Measurements from ENCODE around the gene NMT2. TPM values are rescaled to one million over a fixed set of nuclear protein-coding genes. Genes with fewer than 3 reads are reported as not detected.

Gene NMT2
- total RNA-seq, 1 donor from 2014 or later: 12.4 TPM

DNA sequence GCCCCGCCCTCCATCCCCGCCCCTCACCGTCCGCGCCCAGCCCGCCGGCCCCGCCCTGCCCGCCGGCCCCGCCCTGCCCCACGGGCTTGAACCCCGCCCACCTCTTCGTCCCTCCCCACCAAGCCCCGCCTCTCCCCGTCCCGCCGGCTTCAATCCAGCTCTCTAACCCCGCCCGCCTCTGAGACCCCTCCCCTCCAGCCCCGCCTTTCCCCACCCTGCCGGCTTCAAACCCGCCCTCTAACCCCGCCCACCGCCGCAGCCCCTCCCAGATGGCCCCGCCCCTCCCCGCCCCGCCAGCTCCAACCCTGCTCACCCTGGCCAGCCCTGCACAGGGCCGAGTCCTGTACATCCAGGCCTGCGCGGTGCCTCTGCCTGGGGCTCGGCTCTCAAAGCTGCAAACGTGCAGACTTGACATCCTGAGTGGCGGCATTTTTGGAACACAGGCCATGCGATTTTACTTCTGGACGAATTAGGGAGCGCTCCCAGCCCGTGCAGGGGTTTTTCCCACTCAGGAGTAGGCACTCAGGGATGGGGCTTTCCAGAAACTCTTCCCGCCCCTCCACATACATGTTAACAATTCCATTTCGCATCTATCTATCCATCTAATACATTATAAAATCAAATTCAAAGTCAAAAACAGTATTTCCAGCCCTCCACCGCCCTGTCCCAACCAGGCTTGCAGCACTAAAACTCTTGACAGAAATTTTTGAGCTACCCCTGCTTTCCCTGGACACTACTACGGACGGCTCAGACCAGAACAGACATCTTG is 477 bp upstream of the NMT2 start:
- Histone ChIP-seq H3K4me1 (peaks cover 49% of the 10 kb centered on the region), H3K9me3 (replicated peaks) (no peaks in the 10 kb centered on the region), H3K27me3 (ENCODE audit: low read depth) (no peaks in the 10 kb centered on the region), H3K4me3 (peak overlapping the region; percentile 55), H3K36me3 (no peaks in the 10 kb centered on the region), H3K27ac (replicated peaks) (peak overlapping the region; percentile 89)
- TF ChIP-seq, protein P1, sequence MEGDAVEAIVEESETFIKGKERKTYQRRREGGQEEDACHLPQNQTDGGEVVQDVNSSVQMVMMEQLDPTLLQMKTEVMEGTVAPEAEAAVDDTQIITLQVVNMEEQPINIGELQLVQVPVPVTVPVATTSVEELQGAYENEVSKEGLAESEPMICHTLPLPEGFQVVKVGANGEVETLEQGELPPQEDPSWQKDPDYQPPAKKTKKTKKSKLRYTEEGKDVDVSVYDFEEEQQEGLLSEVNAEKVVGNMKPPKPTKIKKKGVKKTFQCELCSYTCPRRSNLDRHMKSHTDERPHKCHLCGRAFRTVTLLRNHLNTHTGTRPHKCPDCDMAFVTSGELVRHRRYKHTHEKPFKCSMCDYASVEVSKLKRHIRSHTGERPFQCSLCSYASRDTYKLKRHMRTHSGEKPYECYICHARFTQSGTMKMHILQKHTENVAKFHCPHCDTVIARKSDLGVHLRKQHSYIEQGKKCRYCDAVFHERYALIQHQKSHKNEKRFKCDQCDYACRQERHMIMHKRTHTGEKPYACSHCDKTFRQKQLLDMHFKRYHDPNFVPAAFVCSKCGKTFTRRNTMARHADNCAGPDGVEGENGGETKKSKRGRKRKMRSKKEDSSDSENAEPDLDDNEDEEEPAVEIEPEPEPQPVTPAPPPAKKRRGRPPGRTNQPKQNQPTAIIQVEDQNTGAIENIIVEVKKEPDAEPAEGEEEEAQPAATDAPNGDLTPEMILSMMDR (IDR thresholded peaks at IDR 0.05; ENCODE audit: borderline replicate concordance): no peak
- DNase-seq: peak; percentile 96
- intact Hi-C loops (cut with micrococcal nuclease): no loop called here

DNA sequence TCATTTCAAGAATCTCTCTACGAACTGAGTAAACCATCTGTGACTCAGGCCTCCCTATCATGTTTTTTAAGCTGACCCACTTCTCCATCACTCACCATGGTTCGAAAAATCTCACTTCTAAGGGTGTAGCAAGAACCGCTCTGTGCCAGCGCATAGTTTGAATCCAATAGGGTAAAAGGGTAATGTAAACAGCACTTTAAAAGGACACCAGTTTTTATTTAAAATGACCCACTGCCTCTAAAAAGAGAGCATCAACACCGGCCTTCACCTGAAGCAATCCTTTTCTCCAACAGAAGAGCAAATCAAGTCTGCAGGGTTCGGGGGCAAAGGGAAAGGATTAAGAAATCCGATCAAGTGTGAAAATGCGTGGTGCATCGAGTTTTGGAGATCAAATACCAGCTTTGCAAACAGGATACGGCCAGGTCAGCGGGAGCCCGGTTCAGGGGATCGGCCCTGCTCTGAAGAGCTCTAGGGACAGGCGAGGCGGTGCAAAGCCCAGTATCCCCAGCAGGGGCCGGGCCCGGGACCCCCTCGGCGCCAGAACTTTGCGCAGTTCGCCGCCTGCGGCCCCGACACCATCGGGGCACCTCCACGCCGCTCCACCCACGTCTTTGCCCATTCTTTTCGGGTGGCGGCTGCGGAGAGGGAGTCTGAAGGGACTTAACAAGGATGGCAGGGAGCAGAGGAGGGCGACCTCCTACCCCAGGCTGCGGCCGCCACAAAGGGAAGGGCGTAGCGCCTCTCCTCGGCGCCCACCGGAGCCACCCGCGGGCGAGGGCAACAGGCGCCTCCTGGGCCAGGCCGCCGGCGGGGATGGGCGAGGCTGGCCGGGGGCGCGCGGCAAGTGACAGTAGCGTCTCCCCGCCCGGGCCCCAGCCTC is 842 bp downstream of the NMT2 start:
- Histone ChIP-seq H3K36me3 (no peaks in the 10 kb centered on the region), H3K27me3 (ENCODE audit: low read depth) (no peaks in the 10 kb centered on the region), H3K9me3 (replicated peaks) (no peaks in the 10 kb centered on the region), H3K4me3 (peak overlapping the region; percentile 98), H3K4me1 (peaks cover 60% of the 10 kb centered on the region), H3K27ac (replicated peaks) (peak overlapping the region; percentile 97)
- TF ChIP-seq, protein P1 (IDR thresholded peaks at IDR 0.05; ENCODE audit: borderline replicate concordance): peak; percentile 61
- intact Hi-C loops (cut with micrococcal nuclease): no loop called here
- peak; percentile 46 for DNase-seq

DNA sequence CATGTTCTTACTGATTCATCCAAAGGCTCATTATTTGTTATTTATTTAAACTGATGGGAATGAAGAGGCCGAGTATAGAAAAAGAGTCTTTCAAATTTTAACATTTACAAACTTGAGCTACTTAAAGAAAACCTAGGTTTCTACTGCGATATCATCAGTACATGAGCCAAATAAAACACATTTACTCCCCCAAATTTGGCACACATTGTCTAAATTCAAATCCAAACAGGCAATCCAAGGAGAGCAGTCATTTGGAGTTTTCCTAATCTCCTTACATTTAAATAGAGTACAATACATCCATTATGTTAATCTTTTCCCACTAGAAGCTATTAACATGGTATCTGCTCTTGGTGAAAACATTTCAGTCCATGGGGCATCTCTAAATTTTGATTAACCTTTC is 2.2 kb downstream of the NMT2 start:
- peak overlapping the region; percentile 97 for H3K27ac ChIP-seq (replicated peaks)
- no peaks in the 10 kb centered on the region for H3K36me3 ChIP-seq
- H3K27me3 ChIP-seq (ENCODE audit: low read depth): no peaks in the 10 kb centered on the region
- DNase-seq: no peak
- peaks cover 61% of the 10 kb centered on the region for H3K4me1 ChIP-seq
- no peaks in the 10 kb centered on the region for H3K9me3 ChIP-seq (replicated peaks)
- intact Hi-C loops (cut with micrococcal nuclease): no loop called here
- TF ChIP-seq, protein P1 (IDR thresholded peaks at IDR 0.05; ENCODE audit: borderline replicate concordance): no peak
- H3K4me3 ChIP-seq: peak overlapping the region; percentile 98

DNA sequence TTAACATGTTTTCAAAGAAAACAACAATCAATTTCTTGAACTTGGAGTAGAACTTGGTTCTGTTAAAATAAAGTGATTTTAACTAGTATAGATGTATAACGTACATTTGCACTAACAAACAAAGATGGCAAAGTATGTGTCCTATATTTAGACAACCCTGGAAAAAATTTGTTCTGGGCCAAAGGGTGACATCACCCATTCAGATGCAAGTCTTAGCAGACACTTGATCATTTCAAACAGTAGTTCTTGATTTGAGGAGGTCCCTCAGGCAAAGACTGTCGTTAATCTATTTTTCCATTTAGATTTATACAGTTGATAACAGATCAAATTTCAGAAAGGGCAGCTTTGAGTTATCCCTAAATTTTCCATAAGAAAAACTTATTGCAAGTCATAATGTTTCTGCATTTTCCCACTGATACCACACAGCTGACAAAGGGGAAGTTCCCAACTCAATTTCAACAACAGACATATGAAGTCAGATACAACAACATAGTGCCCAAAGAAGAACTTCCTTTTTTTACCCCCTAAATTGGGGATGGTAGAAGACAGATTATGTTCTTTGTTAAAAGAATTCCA is 5.2 kb downstream of the NMT2 start:
- intact Hi-C loops (cut with micrococcal nuclease): no loop called here
- TF ChIP-seq, protein P1 (IDR thresholded peaks at IDR 0.05; ENCODE audit: borderline replicate concordance): no peak
- Histone ChIP-seq H3K27me3 (ENCODE audit: low read depth) (no peaks in the 10 kb centered on the region), H3K36me3 (no peaks in the 10 kb centered on the region), H3K4me1 (peaks cover 53% of the 10 kb centered on the region), H3K4me3 (no peak overlapping the region), H3K27ac (replicated peaks) (no peak overlapping the region), H3K9me3 (replicated peaks) (no peaks in the 10 kb centered on the region)
- DNase-seq: no peak

DNA sequence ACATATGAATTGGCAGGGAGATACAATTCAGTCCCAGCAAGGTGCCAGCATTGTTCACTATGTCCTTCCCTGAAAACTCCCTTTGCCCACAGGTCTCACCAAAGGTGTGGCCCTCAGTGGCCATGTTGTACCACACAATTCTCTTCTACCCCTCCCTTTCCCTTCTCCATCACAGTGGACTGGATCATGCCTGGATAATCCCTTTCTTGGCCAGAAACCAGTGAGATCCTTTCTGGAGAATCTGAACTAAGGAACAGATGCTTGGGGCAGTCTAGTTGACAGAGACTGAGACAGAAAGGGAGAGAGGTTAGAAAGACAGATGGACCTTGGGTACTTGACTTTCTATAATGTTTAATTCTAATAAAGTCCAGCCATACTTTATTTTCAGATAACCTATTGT is 9.5 kb downstream of the NMT2 start:
- H3K27ac ChIP-seq (replicated peaks): no peak overlapping the region
- peaks cover 4% of the 10 kb centered on the region for H3K36me3 ChIP-seq
- intact Hi-C loops (cut with micrococcal nuclease): no loop called here
- H3K9me3 ChIP-seq (replicated peaks): no peaks in the 10 kb centered on the region
- peaks cover 24% of the 10 kb centered on the region for H3K4me1 ChIP-seq
- DNase-seq: no peak
- H3K27me3 ChIP-seq (ENCODE audit: low read depth): no peaks in the 10 kb centered on the region
- TF ChIP-seq, protein P1 (IDR thresholded peaks at IDR 0.05; ENCODE audit: borderline replicate concordance): no peak
- no peak overlapping the region for H3K4me3 ChIP-seq

All from left ventricle myocardium inferior (tissue), 1 donor.